CD4-positive, alpha-beta T cell treated with Interleukin-6 for 4 hours (primary cell): ENCODE data around the gene MAGI2.

ENCODE experiments used
- DNase-seq: peaks from one replicate; pipeline ENCODE4 v3.0.0-alpha.2; 2020; ENCODE audit warnings: mixed read lengths

Gene MAGI2

GRCh38 chr7:79298145-79298760, 155.2 kb downstream of the MAGI2 start:
- DNase-seq, result no peak

DNA sequence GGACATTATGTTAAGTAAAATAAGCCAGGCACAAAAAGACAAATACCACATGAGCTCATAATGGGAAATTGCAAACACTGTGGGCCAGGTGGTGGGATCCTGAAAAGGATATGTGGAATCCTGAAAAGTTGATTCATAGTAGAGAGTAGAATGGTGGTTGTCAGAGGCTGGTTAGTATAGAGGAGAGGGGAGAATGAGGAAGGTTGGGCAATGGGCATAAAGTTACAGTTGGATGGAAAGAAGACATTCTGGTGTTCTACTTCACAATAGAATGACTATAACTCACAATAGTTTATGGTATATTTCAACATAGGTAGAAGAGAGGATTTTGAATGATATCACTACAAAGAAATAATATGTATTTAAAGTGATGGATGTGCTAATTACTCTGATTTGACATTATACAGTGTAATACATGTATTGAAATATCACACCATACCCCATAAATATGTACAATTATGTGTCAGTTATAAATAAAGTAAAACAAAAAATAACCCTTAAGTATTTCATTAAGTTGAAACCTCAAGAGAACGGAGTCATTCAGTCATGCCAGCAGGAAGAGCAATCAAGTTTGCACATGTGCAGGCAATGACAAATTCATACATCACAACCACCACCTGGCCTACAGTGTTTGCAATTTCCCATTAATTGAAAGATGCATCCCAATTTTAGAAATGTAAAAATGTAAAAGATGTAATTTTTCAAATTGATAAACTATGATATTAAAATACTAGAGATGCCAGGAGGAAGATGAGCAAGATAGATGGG, 156.7 kb downstream of the MAGI2 start:
- no peak for DNase-seq

GRCh38 chr7:79293655-79294142, 159.8 kb downstream of the MAGI2 start:
- no peak for DNase-seq

DNA sequence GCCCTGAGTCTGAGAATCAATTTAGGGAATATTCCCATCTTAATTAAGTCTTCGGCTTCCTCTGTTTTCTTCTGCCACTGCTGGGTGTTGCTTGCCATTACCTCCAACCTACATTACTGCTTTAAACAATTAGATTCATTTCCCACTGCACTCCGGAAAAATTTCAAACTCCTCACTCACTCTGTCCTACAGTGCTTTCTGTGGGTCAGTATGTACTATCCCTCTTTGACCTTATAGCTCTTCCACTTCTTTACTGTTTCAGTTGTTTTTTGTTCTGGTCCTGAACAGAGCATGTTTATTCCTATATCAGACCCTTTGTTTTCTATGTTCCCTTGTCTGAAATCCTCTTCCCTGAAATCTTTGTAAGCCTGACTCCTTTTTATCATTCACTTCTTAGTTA, 160.6 kb downstream of the MAGI2 start:
- no peak for DNase-seq

- DNase-seq, result no peak
Measured at GRCh38 chr7:79291498-79291865, 162.0 kb downstream of the MAGI2 start.

DNA sequence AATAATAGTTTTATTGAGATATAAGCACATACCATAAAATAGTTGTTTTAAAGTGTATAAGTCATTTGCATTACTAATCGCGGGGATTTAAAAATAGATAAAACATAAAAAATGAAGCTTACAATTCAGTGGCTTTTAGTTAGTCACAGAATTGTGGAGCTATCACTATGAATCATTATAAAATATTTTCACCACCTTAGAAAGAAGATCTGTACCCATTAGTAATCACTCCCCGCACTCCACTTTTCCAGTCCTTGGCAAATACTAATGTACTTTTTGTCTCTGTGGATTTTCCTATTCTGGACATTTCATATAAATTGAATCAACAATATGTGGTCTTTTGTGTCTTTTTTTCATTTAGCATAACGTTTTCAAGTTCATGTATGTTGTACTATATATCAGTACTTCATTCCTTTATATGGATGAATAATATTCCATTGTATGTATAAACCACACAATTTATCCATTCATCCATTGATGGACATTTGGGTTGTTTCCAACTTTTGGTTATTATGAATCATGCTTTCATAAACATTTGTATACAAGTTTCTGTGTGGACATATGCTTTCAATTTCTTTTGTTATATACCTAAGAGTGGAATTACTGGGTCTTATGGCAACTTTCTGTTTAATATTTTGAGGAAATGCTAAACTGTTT, 162.5 kb downstream of the MAGI2 start:
- DNase-seq, result no peak

DNA sequence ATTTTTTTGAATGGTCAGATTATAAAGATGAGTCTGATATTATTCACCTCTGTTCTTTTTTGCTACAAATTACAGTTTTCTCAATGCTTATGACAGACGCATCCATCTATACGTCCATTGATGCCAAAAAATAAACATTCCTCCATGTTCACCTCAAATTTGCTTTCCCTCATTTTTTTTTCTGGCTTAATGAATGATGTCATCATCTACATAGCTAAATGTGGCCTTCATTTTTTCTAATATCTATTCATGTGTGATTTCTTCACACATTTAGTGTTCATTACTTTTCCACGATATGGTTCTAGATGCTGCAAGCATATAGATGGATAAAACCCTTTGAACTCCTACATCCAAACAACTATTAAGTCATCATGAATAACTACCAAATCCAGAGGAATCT, 163.1 kb downstream of the MAGI2 start:
- no peak for DNase-seq

- no peak for DNase-seq
Measured at GRCh38 chr7:79288655-79289054, 164.8 kb downstream of the MAGI2 start.

GRCh38 chr7:79287981-79288380, 165.5 kb downstream of the MAGI2 start:
- no peak for DNase-seq

DNA sequence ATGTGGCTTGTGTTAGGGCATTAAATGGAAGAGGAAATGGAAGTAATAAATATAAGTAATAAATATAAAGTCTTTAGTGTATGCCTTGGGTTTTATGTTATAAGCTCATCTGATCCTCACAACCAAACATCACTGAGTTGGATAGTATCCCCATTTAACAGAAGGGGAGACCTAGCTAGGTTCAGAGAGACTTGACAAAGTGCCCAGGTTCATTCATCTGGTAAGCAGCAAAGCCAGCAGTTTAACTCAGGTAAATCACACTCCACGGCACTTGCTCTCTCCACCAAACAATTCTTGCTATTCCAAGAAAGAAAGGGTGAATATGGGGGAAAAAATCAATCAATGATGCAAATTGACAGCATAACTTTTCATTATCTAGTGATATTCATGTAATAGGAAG, 167.3 kb downstream of the MAGI2 start:
- no peak for DNase-seq

DNA sequence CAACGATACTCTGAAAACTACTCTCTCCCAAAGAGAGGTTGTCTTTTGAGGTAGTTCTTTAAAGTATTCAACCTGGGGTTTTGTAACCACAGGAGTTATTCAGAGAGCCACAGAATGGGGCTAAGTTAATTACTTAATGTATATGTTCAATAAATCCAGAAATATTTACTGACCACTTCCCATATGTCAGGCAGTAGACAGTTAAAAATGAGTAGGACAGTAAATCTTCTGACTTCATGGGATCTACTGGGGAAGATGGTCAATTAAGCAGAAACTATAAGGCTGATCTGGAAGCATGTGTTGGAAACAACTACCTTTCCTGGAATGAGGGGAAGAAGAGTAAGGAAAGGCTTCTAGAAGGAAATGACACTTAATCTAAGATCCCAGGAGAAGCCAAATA, 167.7 kb downstream of the MAGI2 start:
- no peak for DNase-seq

- DNase-seq, result no peak
Measured at GRCh38 chr7:79284211-79284610, 169.3 kb downstream of the MAGI2 start.

GRCh38 chr7:79282882-79283602, 170.4 kb downstream of the MAGI2 start:
- no peak for DNase-seq

DNA sequence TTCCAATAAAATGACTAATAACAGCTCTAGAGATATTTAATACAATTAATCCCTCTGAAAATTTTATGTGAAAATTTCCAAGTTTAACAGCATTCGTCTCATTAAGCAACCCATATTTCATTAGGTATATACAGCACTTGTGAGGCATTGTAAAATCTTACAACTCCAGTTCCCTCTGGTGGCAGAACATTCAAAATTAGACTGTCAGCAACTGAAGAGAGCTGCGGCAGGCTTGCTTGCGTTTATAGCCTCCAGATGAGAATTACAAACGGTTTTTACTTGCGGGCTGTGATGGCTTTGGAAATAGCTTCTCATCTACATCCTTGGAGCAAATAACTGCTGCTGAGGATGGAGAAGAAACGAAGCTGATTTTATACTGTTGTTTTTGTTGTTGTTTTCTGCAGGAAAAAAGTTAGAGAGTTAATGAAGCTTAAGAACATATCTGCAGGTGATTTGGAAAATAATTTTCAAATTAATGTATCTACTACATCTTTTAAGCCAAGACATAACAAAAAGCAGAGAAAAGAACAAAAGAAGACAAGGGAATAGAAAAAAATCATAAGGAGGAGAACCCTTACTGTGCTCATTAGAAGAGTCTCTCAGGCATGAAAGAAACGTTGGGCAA, 171.3 kb downstream of the MAGI2 start:
- DNase-seq, result no peak

GRCh38 chr7:79281426-79281825, 172.0 kb downstream of the MAGI2 start:
- DNase-seq, result no peak

DNA sequence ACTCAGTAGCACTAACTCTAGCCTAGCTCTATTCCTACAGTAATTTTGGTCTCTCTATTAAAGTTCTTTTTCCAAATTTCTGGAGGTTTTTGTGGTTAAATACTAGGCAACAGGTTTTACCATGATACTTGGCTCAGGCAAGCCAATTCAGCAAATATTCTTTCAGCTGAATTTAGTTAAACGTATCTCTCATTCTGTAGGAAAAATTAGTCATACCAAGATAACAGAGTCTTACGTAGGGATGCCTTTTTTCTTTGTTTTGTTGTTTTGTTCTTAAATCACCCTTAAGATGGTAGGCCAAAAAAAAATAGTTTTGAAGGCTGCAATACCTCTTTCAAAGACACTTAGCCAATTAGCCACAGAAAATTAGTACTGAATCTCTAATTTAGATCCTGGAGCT, 180.5 kb downstream of the MAGI2 start:
- DNase-seq, result no peak

GRCh38 chr7:79272066-79272669, 181.3 kb downstream of the MAGI2 start:
- no peak for DNase-seq

GRCh38 chr7:79268730-79269129, 184.7 kb downstream of the MAGI2 start:
- DNase-seq, result no peak

GRCh38 chr7:79258826-79259225, 194.6 kb downstream of the MAGI2 start:
- DNase-seq, result no peak

- DNase-seq, result no peak
Measured at GRCh38 chr7:79257959-79258358, 195.5 kb downstream of the MAGI2 start.

GRCh38 chr7:79245623-79246249, 207.7 kb downstream of the MAGI2 start:
- DNase-seq, result no peak

DNA sequence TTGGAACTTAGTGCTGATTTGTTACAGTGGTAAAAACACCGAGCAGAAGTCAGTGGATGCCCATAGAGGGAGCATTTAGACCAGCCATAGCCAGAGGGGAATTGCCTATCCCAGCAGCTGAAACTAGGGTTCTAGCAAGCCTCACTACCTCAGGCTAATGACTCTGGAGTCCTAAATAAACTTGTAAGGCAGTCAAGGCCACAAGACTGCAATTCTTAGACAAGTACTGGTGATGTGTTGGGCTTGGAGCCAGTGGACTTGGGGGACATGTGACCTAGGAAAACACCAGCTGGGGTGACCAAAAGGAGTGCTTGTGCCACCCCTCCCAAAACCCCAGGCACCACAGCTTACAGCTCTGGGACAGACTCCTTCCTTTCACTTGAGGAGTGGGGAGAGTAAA, 209.0 kb downstream of the MAGI2 start:
- no peak for DNase-seq
